ENCODE data around the gene AGO4. TPM values are rescaled to one million over a fixed set of nuclear protein-coding genes. Genes with fewer than 3 reads are reported as not detected.
"Not testable (repeated sequence)": the region's sequence is repeated elsewhere in the genome, so short reads cannot be mapped to it uniquely, and the experiment has no call there.

The AGO4 gene
- polyA plus RNA-seq (2013, experiment 1 of 4), result 24.6 TPM
- polyA plus RNA-seq (2013, experiment 2 of 4), result 26.6 TPM
- 21.5 TPM for polyA plus RNA-seq (2013, experiment 3 of 4)
- 25.7 TPM for polyA plus RNA-seq (2013, experiment 4 of 4)

- WGBS, 2 experiments, result 1% methylated on average over 105 of the region's 105 CpGs
- Histone ChIP-seq H3K27ac (ENCODE audit: insufficient read depth, low read depth, low read length, poor library complexity, severe bottlenecking) (peak within 1 kb of the TSS; percentile 36), H3K4me1 (ENCODE audit: control insufficient read depth, insufficient read depth, low read length) (peaks cover 9% of the 10 kb centered on the region), H3K9me3 (ENCODE audit: control insufficient read depth, low read length) (no peaks in the 10 kb centered on the region), H3K27me3 (ENCODE audit: control insufficient read depth, insufficient read depth, low read length, poor library complexity, severe bottlenecking) (no peaks in the 10 kb centered on the region), H3K4me3 (ENCODE audit: insufficient read depth, low read depth, low read length) (peak within 1 kb of the TSS; percentile 93), H3K36me3 (ENCODE audit: control insufficient read depth, insufficient read depth, low read length) (no peaks in the 10 kb centered on the region)
Measured at GRCh38 chr1:35807614-35808449, at the start of gene AGO4. Gene AGO4, plus strand, starts transcription at chr1:35808016. Its CDS starts 401 bp downstream, at chr1:35808417.

- H3K27ac ChIP-seq (ENCODE audit: insufficient read depth, low read depth, low read length, poor library complexity, severe bottlenecking), result no peak overlapping the region
- no peaks in the 10 kb centered on the region for H3K9me3 ChIP-seq (ENCODE audit: control insufficient read depth, low read length)
- H3K4me1 ChIP-seq (ENCODE audit: control insufficient read depth, insufficient read depth, low read length), result no peaks in the 10 kb centered on the region
- 83 to 90% methylated on average over 1 to 2 of the region's 2 CpGs for WGBS, 2 experiments
- H3K36me3 ChIP-seq (ENCODE audit: control insufficient read depth, insufficient read depth, low read length), result peaks cover 16% of the 10 kb centered on the region
- H3K4me3 ChIP-seq (ENCODE audit: insufficient read depth, low read depth, low read length), result no peak overlapping the region
- no peaks in the 10 kb centered on the region for H3K27me3 ChIP-seq (ENCODE audit: control insufficient read depth, insufficient read depth, low read length, poor library complexity, severe bottlenecking)
Measured at GRCh38 chr1:35762141-35762540, 45.7 kb upstream of the AGO4 start.

DNA sequence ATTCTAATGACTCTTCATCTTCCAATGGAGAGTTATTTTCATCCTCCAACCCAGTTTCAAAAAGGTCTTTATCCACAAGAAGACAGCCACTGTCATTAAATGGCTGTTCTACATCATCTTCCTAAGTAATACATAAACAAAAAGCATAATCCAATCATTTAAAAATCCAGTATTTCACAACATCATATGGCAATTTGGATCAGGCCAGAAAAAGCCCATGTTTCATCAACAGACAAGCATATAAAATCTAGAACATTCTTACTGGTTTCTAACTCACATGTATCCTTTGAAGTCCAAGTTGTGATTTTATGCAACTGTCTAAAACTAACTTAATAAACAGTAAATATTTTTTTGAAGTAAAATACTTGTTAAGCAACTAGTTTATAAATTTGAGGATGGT, 44.6 kb upstream of the AGO4 start:
- Histone ChIP-seq H3K9me3 (ENCODE audit: control insufficient read depth, low read length) (no peaks in the 10 kb centered on the region), H3K4me1 (ENCODE audit: control insufficient read depth, insufficient read depth, low read length) (no peaks in the 10 kb centered on the region), H3K27ac (ENCODE audit: insufficient read depth, low read depth, low read length, poor library complexity, severe bottlenecking) (no peak overlapping the region), H3K4me3 (ENCODE audit: insufficient read depth, low read depth, low read length) (no peak overlapping the region), H3K27me3 (ENCODE audit: control insufficient read depth, insufficient read depth, low read length, poor library complexity, severe bottlenecking) (no peaks in the 10 kb centered on the region), H3K36me3 (ENCODE audit: control insufficient read depth, insufficient read depth, low read length) (peaks cover 16% of the 10 kb centered on the region)

- no peak overlapping the region for H3K4me3 ChIP-seq (ENCODE audit: insufficient read depth, low read depth, low read length)
- WGBS, 2 experiments, result 91 to 95% methylated on average over 3 of the region's 3 CpGs
- H3K36me3 ChIP-seq (ENCODE audit: control insufficient read depth, insufficient read depth, low read length), result peaks cover 16% of the 10 kb centered on the region
- H3K4me1 ChIP-seq (ENCODE audit: control insufficient read depth, insufficient read depth, low read length), result no peaks in the 10 kb centered on the region
- H3K27me3 ChIP-seq (ENCODE audit: control insufficient read depth, insufficient read depth, low read length, poor library complexity, severe bottlenecking), result no peaks in the 10 kb centered on the region
- H3K27ac ChIP-seq (ENCODE audit: insufficient read depth, low read depth, low read length, poor library complexity, severe bottlenecking), result no peak overlapping the region
- H3K9me3 ChIP-seq (ENCODE audit: control insufficient read depth, low read length), result no peaks in the 10 kb centered on the region
Measured at GRCh38 chr1:35764283-35764682, 43.5 kb upstream of the AGO4 start.

- no peaks in the 10 kb centered on the region for H3K4me1 ChIP-seq (ENCODE audit: control insufficient read depth, insufficient read depth, low read length)
- H3K9me3 ChIP-seq (ENCODE audit: control insufficient read depth, low read length), result no peaks in the 10 kb centered on the region
- peak overlapping the region; percentile 72 for H3K4me3 ChIP-seq (ENCODE audit: insufficient read depth, low read depth, low read length)
- H3K36me3 ChIP-seq (ENCODE audit: control insufficient read depth, insufficient read depth, low read length), result no peaks in the 10 kb centered on the region
- H3K27ac ChIP-seq (ENCODE audit: insufficient read depth, low read depth, low read length, poor library complexity, severe bottlenecking), result peak overlapping the region; percentile 90
- no peaks in the 10 kb centered on the region for H3K27me3 ChIP-seq (ENCODE audit: control insufficient read depth, insufficient read depth, low read length, poor library complexity, severe bottlenecking)
- 36 to 46% methylated on average over 19 of the region's 19 CpGs for WGBS, 2 experiments
Measured at GRCh38 chr1:35768350-35769187, 39.2 kb upstream of the AGO4 start.

DNA sequence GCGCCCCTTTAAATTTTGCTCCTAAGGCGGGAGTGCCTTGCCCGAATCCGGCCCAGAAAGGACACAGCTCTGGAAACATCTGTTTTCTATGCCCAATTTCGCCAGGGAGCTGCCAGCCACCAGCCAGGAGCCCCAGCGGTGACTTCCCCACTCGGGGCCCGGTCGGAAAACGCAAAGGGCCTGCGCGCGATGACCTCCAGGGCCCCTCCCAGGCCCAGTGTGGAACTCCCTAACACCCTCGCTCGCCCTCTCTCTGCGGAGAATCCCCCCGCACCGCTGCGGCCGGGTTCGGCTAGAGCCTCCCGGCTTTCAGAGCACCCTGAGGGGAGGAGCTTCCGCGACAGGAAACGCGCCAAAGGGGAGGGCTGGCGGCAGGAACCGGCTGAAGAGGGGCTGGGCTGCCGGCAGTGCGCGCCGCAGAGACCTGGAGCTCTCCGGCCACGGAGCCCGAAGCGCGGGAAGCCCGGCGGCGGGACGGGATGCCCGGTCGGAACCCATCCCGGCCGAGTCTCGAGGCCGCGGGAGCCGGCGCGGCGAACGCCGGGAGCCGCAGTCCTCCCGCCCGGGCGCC, 38.5 kb upstream of the AGO4 start:
- H3K9me3 ChIP-seq (ENCODE audit: control insufficient read depth, low read length), result no peaks in the 10 kb centered on the region
- H3K27ac ChIP-seq (ENCODE audit: insufficient read depth, low read depth, low read length, poor library complexity, severe bottlenecking), result peak overlapping the region; percentile 90
- H3K36me3 ChIP-seq (ENCODE audit: control insufficient read depth, insufficient read depth, low read length), result no peaks in the 10 kb centered on the region
- no peaks in the 10 kb centered on the region for H3K27me3 ChIP-seq (ENCODE audit: control insufficient read depth, insufficient read depth, low read length, poor library complexity, severe bottlenecking)
- peak overlapping the region; percentile 72 for H3K4me3 ChIP-seq (ENCODE audit: insufficient read depth, low read depth, low read length)
- no peaks in the 10 kb centered on the region for H3K4me1 ChIP-seq (ENCODE audit: control insufficient read depth, insufficient read depth, low read length)
- WGBS, 2 experiments, result 0% methylated on average over 58 of the region's 58 CpGs

GRCh38 chr1:35773711-35774110, 34.1 kb upstream of the AGO4 start:
- no peaks in the 10 kb centered on the region for H3K9me3 ChIP-seq (ENCODE audit: control insufficient read depth, low read length)
- no peak overlapping the region for H3K4me3 ChIP-seq (ENCODE audit: insufficient read depth, low read depth, low read length)
- no peaks in the 10 kb centered on the region for H3K4me1 ChIP-seq (ENCODE audit: control insufficient read depth, insufficient read depth, low read length)
- H3K27me3 ChIP-seq (ENCODE audit: control insufficient read depth, insufficient read depth, low read length, poor library complexity, severe bottlenecking), result no peaks in the 10 kb centered on the region
- no peak overlapping the region for H3K27ac ChIP-seq (ENCODE audit: insufficient read depth, low read depth, low read length, poor library complexity, severe bottlenecking)
- H3K36me3 ChIP-seq (ENCODE audit: control insufficient read depth, insufficient read depth, low read length), result no peaks in the 10 kb centered on the region

DNA sequence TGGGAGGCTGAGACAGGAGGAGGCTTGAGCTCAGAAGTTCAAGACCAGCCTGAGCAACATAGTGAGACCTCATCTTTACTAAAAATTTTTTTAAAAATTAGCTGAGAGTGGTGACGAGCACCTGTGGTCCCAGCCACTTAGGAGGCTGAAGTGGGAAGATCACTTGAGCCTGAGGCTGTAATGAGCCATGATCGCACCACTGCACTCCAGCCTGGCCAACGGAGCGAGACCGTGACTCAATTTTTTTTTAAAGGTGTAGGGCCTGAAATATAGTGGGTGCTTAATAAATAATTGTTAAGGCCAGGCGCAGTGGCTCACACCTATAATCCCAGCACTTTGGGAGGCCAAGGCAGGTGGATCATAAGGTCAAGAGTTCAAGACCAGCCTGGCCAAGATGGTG, 31.6 kb upstream of the AGO4 start:
- not testable (repeated sequence) for H3K27ac ChIP-seq (ENCODE audit: insufficient read depth, low read depth, low read length, poor library complexity, severe bottlenecking); H3K9me3 ChIP-seq (ENCODE audit: control insufficient read depth, low read length)

DNA sequence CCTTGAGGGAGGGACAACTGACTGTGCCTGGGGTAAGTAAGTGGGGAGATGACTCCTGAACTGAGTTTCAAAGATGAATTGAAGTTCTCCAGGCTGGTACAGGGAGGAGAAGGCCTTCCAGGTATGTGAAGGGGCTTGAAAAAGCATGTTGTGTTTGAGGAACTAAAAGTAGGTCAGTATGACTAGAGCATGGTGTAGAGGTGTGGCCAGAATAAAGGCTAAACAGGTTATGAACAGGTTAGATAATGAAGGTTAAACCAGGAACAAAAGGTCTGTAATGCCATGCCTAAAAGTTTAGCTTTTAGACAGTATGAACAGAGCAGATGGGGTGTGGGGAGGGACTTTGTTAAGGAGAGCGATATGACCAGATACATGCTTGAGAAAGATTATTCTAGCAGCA, 30.7 kb upstream of the AGO4 start:
- Histone ChIP-seq H3K9me3 (ENCODE audit: control insufficient read depth, low read length) (no peaks in the 10 kb centered on the region), H3K27ac (ENCODE audit: insufficient read depth, low read depth, low read length, poor library complexity, severe bottlenecking) (no peak overlapping the region), H3K4me1 (ENCODE audit: control insufficient read depth, insufficient read depth, low read length) (no peaks in the 10 kb centered on the region), H3K36me3 (ENCODE audit: control insufficient read depth, insufficient read depth, low read length) (no peaks in the 10 kb centered on the region), H3K4me3 (ENCODE audit: insufficient read depth, low read depth, low read length) (no peak overlapping the region), H3K27me3 (ENCODE audit: control insufficient read depth, insufficient read depth, low read length, poor library complexity, severe bottlenecking) (no peaks in the 10 kb centered on the region)
- 90 to 97% methylated on average over 1 of the region's 1 CpG for WGBS, 2 experiments

More for the DNA sequence above, 31.6 kb upstream of the AGO4 start:
- not testable (repeated sequence) for H3K36me3 ChIP-seq (ENCODE audit: control insufficient read depth, insufficient read depth, low read length); H3K27me3 ChIP-seq (ENCODE audit: control insufficient read depth, insufficient read depth, low read length, poor library complexity, severe bottlenecking); H3K4me1 ChIP-seq (ENCODE audit: control insufficient read depth, insufficient read depth, low read length); H3K4me3 ChIP-seq (ENCODE audit: insufficient read depth, low read depth, low read length)
- WGBS, 2 experiments, result 86 to 92% methylated on average over 6 of the region's 6 CpGs

- Histone ChIP-seq H3K4me3 (ENCODE audit: insufficient read depth, low read depth, low read length) (no peak overlapping the region), H3K27me3 (ENCODE audit: control insufficient read depth, insufficient read depth, low read length, poor library complexity, severe bottlenecking) (no peaks in the 10 kb centered on the region), H3K27ac (ENCODE audit: insufficient read depth, low read depth, low read length, poor library complexity, severe bottlenecking) (no peak overlapping the region), H3K4me1 (ENCODE audit: control insufficient read depth, insufficient read depth, low read length) (no peaks in the 10 kb centered on the region), H3K9me3 (ENCODE audit: control insufficient read depth, low read length) (no peaks in the 10 kb centered on the region), H3K36me3 (ENCODE audit: control insufficient read depth, insufficient read depth, low read length) (no peaks in the 10 kb centered on the region)
- WGBS, 2 experiments, result 100% methylated on average over 1 to 2 of the region's 2 CpGs
Measured at GRCh38 chr1:35783055-35783583, 24.7 kb upstream of the AGO4 start.
